Peyer's patch (tissue), 4 donors: ENCODE measurements around the gene IGFBP6.

Experiments
- CTCF ChIP-seq, 6 experiments: fragments of 450-650 bp in 4 of 6; fragments of 200-600 bp in 2 of 6; sonication (generic) in 1 of 6; IDR thresholded peaks; one replicate each; pipeline ENCODE4 v1.5.1; 2017 to 2019; ENCODE audit warnings: antibody characterized with exemption in 6 of 6, mild to moderate bottlenecking in 3 of 6, moderate library complexity in 1 of 6
- POLR2A ChIP-seq, 2 donors: fragments of 450-650 bp; IDR thresholded peaks; one replicate each; pipeline ENCODE4 v1.5.1; 2017; ENCODE audit warnings: antibody characterized with exemption in 2 of 2, mild to moderate bottlenecking in 2 of 2, moderate library complexity in 2 of 2

- TF ChIP-seq CTCF (IDR thresholded peaks at IDR 0.05) (no peak), POLR2A (IDR thresholded peaks at IDR 0.05) (no peak)
Observed at GRCh38 chr12:53059434-53060063, 37.9 kb upstream of the IGFBP6 start.
